ENCODE data around the gene PAPPA. TPM values are rescaled to one million over a fixed set of nuclear protein-coding genes. Genes with fewer than 3 reads are reported as not detected.

PAPPA gene
- total and polyA plus RNA-seq, 9 of the 15 experiments (the other 6 are each of a cell fraction or from before 2014, with no cell fraction given) = 0.06 to 0.18 (median 0.11) TPM

- TF ChIP-seq ZNF592 (IDR thresholded peaks at IDR 0.05) (0 out of 2 replicates have a peak, but pooled peaks have one; percentile 35), NR2C2 (CRISPR knock-in tag; IDR thresholded peaks at IDR 0.05) (no peak), NR2C2 (tag; IDR thresholded peaks at IDR 0.05) (no peak), MAFK (IDR thresholded peaks at IDR 0.05; ENCODE audit: low read length) (no peak), KAT8 (IDR thresholded peaks at IDR 0.05; ENCODE audit: low read depth) (no peak), ZNF133 (CRISPR knock-in tag; IDR thresholded peaks at IDR 0.05) (no peak), GABPA (tag; conservative IDR thresholded peaks at IDR 0.05; ENCODE audit: low read depth) (no peak), ATF4 (CRISPR knock-in tag; IDR thresholded peaks at IDR 0.05) (no peak), ZNF212 (CRISPR knock-in tag; IDR thresholded peaks at IDR 0.05) (no peak), RB1 (IDR thresholded peaks at IDR 0.05; ENCODE audit: low read depth) (no peak), MEF2D (tag; conservative IDR thresholded peaks at IDR 0.05; ENCODE audit: low read depth) (no peak), SRSF3 (IDR thresholded peaks at IDR 0.05; ENCODE audit: insufficient read depth, low read length) (no peak), CCNT2 (IDR thresholded peaks at IDR 0.05; ENCODE audit: borderline replicate concordance, extremely low read depth, insufficient read length, low read depth, low read length) (peak; percentile 30), JUNB (CRISPR knock-in tag; conservative IDR thresholded peaks at IDR 0.05) (no peak), CGGBP1 (CRISPR knock-in tag; IDR thresholded peaks at IDR 0.05) (no peak), NR2C1 (IDR thresholded peaks at IDR 0.05) (no peak), NR2C1 (tag; IDR thresholded peaks at IDR 0.05) (no peak), ZNF551 (CRISPR knock-in tag; IDR thresholded peaks at IDR 0.05) (no peak), NRF1 (conservative IDR thresholded peaks at IDR 0.05 in 1 of 2, IDR thresholded peaks at IDR 0.05 in 1 of 2) (no peak), HEY1 (CRISPR knock-in tag; IDR thresholded peaks at IDR 0.05; ENCODE audit: borderline replicate concordance) (no peak), GATA2 (CRISPR knock-in tag; IDR thresholded peaks at IDR 0.05) (peak; percentile 65), TAL1 (IDR thresholded peaks at IDR 0.05) (peak; percentile 86)
Measured at GRCh38 chr9:116320290-116320689, 166.7 kb downstream of the PAPPA start (continued).
